ENCODE measurements around the gene ACOXL. TPM values are rescaled to one million over a fixed set of nuclear protein-coding genes. Genes with fewer than 3 reads are reported as not detected.

ACOXL gene
- total and polyA plus RNA-seq, 9 of the 15 experiments (the other 6 are each of a cell fraction or from before 2014, with no cell fraction given), result 0.31 to 0.56 TPM; not detected in 7

GRCh38 chr2:110793034-110793433, 60.7 kb downstream of the ACOXL start:
- ATAC-seq, result no peak
- TF ChIP-seq NR1H2 (CRISPR knock-in tag; IDR thresholded peaks at IDR 0.05) (no peak), NFXL1 (CRISPR knock-in tag; IDR thresholded peaks at IDR 0.05) (no peak)
- TF ChIP-seq, protein P1, sequence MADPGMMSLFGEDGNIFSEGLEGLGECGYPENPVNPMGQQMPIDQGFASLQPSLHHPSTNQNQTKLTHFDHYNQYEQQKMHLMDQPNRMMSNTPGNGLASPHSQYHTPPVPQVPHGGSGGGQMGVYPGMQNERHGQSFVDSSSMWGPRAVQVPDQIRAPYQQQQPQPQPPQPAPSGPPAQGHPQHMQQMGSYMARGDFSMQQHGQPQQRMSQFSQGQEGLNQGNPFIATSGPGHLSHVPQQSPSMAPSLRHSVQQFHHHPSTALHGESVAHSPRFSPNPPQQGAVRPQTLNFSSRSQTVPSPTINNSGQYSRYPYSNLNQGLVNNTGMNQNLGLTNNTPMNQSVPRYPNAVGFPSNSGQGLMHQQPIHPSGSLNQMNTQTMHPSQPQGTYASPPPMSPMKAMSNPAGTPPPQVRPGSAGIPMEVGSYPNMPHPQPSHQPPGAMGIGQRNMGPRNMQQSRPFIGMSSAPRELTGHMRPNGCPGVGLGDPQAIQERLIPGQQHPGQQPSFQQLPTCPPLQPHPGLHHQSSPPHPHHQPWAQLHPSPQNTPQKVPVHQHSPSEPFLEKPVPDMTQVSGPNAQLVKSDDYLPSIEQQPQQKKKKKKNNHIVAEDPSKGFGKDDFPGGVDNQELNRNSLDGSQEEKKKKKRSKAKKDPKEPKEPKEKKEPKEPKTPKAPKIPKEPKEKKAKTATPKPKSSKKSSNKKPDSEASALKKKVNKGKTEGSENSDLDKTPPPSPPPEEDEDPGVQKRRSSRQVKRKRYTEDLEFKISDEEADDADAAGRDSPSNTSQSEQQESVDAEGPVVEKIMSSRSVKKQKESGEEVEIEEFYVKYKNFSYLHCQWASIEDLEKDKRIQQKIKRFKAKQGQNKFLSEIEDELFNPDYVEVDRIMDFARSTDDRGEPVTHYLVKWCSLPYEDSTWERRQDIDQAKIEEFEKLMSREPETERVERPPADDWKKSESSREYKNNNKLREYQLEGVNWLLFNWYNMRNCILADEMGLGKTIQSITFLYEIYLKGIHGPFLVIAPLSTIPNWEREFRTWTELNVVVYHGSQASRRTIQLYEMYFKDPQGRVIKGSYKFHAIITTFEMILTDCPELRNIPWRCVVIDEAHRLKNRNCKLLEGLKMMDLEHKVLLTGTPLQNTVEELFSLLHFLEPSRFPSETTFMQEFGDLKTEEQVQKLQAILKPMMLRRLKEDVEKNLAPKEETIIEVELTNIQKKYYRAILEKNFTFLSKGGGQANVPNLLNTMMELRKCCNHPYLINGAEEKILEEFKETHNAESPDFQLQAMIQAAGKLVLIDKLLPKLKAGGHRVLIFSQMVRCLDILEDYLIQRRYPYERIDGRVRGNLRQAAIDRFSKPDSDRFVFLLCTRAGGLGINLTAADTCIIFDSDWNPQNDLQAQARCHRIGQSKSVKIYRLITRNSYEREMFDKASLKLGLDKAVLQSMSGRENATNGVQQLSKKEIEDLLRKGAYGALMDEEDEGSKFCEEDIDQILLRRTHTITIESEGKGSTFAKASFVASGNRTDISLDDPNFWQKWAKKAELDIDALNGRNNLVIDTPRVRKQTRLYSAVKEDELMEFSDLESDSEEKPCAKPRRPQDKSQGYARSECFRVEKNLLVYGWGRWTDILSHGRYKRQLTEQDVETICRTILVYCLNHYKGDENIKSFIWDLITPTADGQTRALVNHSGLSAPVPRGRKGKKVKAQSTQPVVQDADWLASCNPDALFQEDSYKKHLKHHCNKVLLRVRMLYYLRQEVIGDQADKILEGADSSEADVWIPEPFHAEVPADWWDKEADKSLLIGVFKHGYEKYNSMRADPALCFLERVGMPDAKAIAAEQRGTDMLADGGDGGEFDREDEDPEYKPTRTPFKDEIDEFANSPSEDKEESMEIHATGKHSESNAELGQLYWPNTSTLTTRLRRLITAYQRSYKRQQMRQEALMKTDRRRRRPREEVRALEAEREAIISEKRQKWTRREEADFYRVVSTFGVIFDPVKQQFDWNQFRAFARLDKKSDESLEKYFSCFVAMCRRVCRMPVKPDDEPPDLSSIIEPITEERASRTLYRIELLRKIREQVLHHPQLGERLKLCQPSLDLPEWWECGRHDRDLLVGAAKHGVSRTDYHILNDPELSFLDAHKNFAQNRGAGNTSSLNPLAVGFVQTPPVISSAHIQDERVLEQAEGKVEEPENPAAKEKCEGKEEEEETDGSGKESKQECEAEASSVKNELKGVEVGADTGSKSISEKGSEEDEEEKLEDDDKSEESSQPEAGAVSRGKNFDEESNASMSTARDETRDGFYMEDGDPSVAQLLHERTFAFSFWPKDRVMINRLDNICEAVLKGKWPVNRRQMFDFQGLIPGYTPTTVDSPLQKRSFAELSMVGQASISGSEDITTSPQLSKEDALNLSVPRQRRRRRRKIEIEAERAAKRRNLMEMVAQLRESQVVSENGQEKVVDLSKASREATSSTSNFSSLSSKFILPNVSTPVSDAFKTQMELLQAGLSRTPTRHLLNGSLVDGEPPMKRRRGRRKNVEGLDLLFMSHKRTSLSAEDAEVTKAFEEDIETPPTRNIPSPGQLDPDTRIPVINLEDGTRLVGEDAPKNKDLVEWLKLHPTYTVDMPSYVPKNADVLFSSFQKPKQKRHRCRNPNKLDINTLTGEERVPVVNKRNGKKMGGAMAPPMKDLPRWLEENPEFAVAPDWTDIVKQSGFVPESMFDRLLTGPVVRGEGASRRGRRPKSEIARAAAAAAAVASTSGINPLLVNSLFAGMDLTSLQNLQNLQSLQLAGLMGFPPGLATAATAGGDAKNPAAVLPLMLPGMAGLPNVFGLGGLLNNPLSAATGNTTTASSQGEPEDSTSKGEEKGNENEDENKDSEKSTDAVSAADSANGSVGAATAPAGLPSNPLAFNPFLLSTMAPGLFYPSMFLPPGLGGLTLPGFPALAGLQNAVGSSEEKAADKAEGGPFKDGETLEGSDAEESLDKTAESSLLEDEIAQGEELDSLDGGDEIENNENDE (IDR thresholded peaks at IDR 0.05; ENCODE audit: low read depth, low read length), result no peak

More at GRCh38 chr2:110793034-110793433, 60.7 kb downstream of the ACOXL start:
- intact Hi-C loops (cut with micrococcal nuclease) (no loop called here), in situ Hi-C loops (cut with MboI) (no loop called here)
- DNase-seq (ENCODE audit: extremely low read depth in 1 of 4, low spot score in 3 of 4), result no peak
- Histone ChIP-seq H3K9me1 (ENCODE audit: control insufficient read depth, insufficient read depth, low read length) (no peaks in the 10 kb centered on the region), H3K9ac (ENCODE audit: insufficient read depth in 1 of 2, low read depth in 2 of 2, low read length in 2 of 2) (no peak overlapping the region), H3K4me3 (no peak overlapping the region), H3K36me3 (ENCODE audit: control insufficient read depth, insufficient read depth, low read length) (no peaks in the 10 kb centered on the region), H3K79me2 (ENCODE audit: control insufficient read depth, insufficient read depth, low read length) (no peaks in the 10 kb centered on the region), H4K20me1 (replicated peaks; ENCODE audit: control insufficient read depth, insufficient read depth, low read length) (0 out of 2 replicates have a peak, but pooled peaks cover 6% of the 10 kb centered on the region), H2AFZ (ENCODE audit: low read depth, low read length) (no peak overlapping the region), H3K27me3 (ENCODE audit: control insufficient read depth in 2 of 2, insufficient read depth in 2 of 2, low read length in 2 of 2) (peaks cover 36 to 54% of the 10 kb centered on the region in 2 experiments), H3K9me3 (replicated peaks; ENCODE audit: control insufficient read depth, insufficient read depth, low read depth, low read length) (no peaks in the 10 kb centered on the region), H3K4me2 (ENCODE audit: insufficient read depth, low read length) (no peak overlapping the region), H3K4me1 (replicated peaks in 1 of 2; ENCODE audit: control insufficient read depth in 2 of 2, insufficient read depth in 2 of 2, low read length in 2 of 2) (no peaks in the 10 kb centered on the region), H3K27ac (ENCODE audit: extremely low read depth, low read depth, low read length) (no peak overlapping the region)
- 0% methylated on average over 4 of the region's 4 CpGs for WGBS (ENCODE audit: insufficient coverage, low coverage, missing lambda C conversion rate)
- CTCF ChIA-PET (ENCODE audit: low intra/inter-chr PET ratio), result no interaction called here
- no TSS peak for BruUV-seq (replicated peaks)
- no peak for FAIRE-seq
- POLR2A ChIA-PET, result interaction anchor here (1.1 to 1.7 kb wide), 2 partner anchors 12 to 15 kb away, joined by 3 to 4 read pairs; no protein-coding TSS in a partner anchor

Data from K562 (cell line).